Stimulated activated CD8-positive, alpha-beta memory T cell treated with anti-CD3 and anti-CD28 coated beads, Interleukin-12 subunit alpha, Interleukin-12 subunit beta, amount 100 ng/mL, for 24 hours (primary cell): Measurements from ENCODE around the gene JADE2.
"Not testable (repeated sequence)": the region's sequence is repeated elsewhere in the genome, so short reads cannot be mapped to it uniquely, and the experiment has no call there.

Source experiments
- DNase-seq: peaks from one replicate; pipeline ENCODE4 v3.0.0-alpha.2; 2020; ENCODE audit errors: extremely low read depth

Gene JADE2

DNA sequence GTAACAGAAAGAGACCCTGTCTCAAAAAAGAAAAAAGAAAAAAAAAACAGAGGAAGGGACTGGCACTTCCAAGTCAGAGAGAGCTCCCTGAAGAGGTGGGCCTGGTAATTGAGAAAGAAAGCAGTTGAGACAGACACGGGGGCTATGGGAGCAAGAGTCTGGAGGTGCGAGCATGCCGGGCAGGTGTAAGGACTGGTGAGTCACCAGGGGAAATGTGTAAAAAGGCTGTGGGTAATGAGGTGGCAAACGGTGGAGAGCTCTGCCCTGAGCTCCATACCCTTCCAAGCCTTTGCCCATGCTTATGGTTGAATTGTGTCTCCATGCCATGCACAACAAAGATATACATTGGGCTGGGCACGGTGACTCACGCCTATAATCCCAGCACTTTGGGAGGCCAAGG lies 18.0 kb upstream of the JADE2 start:
- no peak for DNase-seq

DNA sequence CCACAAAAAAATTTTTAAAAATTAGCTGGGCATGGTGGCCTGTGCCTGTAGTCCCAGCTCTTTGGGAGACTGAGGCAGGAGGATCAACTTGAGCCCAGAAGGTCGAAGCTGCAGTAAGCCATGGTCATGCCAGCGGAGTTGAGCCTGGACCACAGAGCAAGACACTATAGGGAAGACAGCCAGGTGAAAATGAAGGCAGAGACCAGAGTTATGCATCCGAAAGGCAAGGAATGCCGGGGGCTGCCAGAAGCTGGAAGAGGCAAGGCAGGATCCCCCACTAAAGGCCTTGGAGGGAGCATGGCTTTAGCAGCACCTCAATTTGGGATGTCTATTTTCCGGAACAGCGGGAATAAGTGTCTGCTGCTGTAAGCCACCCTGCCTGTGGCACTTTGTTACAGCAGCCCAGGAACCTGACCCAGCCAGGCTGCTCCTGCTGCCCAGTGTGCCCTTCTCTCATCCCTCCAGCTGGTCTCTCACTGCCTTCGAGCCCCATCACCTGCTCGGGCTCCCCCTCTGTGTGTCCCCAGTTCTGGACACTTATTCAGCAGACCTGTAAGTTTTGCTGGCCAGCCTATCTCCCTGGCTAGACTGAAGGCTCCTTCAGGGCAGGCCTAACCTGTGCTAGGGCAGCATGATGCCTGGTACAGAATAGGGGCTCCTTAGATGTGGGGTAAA lies 16.8 kb upstream of the JADE2 start:
- DNase-seq = no peak

DNA sequence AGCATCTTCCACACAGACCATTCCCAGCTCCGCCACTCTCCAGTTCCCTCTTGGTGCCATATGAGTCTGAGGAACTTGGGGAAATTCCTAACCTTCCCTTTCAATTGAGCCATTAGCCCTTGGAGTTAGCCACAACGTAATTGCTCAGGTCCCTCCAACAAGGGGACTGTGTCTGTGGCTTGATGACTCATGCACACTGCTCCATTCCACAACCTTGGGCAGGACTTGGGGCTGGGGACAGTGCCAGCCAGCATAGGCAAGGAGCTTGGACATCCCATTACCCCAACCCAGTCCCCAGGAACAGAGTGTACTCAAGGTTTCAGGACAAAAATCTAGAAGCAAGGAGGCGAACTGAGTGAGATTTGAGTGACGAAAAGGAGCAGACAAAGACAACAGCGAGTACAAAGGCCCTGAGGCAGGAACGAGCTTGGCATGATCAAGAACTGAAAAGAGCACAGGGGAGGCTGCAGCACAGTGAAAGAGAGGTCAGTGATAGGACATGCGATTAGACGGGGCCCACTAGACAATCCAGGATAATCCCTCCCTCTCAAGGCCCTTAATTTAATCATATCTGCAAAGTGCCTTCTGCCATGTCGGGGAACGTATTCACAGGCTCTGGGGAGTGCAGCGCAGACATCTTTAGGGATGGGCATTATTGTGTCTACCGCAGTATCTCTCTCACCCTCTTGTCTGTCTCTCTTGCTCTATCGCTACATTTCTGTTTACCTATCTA lies 16.0 kb upstream of the JADE2 start:
- DNase-seq = no peak

DNA sequence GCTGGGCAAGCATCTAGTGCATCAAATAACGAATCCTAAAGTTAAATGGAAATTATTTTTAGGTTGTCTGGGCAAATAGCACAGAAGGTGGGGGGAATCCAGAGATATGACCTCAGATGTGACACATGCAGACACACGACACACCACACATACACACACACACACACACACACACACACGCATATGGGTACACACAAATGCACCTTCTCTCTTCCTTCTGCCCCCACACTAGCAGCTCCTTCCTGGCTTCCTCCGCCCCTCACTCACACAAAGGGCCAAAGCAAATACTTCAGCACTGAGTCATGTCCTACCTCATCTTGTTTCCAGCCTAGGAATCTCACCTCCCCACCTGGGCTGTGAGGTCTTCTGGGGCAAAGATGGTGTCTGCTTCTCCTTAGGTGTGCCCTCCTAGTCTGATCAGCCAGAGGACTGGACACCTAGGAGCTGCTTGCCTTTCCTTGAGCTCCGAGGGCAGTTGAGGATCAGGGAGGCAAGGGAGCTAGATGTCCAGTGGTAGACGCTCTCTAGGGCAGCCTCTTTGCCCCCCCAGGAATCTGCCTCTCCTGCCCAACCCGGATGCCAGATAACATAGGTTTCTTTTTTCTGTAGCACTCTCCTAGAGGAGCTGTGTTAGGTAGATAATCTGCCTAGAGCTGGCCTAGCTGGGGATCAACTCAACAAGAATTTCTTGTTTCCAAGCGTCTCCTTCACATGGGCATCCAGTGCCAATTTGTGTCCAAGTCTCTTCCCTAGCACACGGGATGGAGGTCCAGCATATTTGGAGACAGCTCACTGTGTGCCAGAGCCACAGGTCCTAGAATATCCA lies 14.3 kb upstream of the JADE2 start:
- no peak for DNase-seq

DNA sequence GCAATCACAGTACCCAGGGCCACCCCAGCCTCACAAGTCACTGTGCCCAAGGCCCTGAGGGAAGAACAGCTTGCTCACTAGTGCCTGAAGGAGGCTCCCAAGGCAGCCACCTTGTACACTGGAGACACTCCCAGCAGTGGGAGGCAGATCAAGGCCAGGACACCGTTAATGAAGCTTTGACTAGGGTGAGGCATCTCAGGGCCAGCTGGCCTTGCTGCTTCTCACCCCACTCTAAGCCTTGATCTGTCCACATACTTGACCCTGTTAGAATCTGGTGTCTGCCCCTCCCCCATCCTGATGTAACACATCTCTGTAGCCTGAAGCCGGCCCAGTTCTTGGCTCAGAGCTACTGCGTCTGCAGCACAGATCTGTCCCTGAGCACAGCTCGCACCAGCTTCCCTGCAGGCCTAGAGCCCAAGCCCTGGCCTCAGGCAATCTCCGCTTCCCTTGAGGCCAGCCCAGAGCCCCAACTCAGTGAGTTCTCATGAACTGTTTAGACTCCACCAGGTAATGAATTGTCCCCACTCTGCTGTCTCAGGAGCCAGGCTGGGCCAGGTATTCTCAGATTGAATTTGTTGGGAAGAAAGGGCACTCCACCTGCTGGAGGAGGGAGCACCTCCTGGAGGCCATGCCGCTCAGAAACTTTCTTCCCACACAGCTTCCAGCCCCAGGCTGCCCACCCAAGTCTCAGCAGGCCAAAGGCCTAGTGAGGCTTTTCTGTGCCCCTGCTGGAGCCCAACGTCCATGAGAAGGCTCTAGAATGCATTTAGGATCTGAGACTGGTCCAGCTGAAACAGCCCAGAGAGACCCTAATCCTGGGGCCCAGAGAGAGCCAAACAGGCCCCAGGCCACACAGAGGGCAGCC lies 13.4 kb upstream of the JADE2 start:
- no peak for DNase-seq

DNA sequence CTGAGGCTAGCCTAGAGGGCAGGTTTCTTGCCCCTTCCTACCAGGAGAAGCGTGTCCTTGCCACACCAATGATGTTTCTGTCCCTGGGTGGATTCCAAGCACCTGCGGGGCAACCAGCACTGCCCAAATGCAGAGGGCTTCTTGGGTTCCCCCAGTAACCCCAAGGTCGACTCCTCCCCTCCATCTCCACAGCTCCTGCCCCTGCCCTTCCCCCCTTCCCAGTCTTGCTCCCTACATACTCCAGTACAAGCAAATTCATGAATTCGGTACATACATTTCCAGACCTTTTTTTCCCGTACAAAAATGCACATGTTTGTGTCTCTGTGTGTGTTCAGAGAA lies 12.8 kb upstream of the JADE2 start:
- no peak for DNase-seq

DNA sequence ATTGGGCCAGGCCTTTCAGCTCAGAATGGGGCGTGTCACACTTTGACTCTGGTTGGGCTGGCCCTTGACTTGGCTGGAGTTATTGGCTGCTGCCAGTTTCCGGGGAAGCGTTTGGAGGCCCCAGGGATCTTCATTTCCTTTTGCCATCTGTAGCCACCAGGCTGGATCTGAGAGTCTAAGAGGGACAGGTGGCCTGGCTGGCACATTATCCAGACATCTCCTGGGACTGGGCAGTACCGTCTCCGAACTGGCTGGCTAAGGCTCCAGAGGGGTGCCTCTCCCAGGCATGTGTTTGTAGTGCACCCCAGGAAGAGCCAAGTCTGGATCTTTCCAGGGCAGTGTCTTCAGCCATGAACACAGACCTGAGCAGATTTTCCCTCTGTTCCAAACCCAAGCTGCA lies 9.7 kb upstream of the JADE2 start:
- DNase-seq = no peak

DNA sequence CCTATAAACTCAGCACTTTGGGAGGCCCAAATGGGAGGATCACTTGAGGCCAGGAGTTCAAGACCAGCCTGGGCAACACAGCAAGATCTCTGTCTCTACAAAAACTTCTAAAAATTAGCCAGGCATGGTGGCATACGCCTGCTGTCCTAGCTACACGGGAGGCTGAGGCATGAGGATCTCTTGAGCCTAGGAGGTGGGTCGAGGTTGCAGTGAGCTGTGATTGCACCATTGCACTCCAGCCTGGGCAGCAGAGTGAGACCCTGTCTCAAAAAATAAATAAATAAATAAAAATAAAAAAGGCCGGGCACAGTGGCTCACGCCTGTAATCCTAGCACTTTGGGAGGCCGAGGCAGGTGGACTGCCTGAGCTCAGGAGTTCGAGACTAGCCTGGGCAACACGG lies 8.5 kb upstream of the JADE2 start:
- not testable (repeated sequence) for DNase-seq

DNA sequence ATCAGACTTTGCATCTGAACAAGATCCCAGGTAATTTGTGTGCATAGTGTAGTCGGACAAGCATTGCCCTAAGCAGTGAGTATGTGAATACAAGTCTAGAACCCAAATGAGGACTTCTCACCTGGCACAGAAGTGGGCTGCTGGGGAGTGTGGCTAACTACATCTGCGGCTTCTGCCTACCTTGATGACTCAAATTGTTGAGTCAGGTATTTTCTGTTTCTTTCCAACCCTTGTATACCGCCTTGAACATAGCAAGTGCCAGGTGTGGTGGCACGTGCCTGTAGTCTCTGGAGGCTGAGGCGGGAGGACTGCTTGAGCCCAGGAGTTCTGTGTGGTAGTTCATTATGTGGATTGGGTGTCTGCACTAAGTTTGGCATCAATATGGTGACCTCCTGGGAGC lies 7.9 kb upstream of the JADE2 start:
- DNase-seq = no peak

DNA sequence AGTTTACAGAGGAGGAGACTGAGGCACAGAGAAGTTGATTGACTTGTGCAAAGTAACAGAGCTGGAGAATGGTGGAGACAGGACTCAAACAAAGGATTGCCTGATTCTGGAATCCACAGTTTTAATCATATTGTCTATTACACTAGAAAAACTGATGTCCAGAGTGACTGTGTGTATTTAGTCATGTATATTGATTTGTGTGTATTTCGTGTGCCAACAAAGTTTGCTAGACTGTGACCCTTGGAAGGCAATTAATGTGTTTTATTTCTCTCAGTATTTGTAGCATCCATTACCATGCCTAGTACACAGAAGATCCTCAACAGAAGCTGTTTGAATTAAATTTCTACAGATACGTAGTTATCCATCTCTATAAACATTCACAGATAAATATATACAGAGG lies 5.5 kb upstream of the JADE2 start:
- no peak for DNase-seq

DNA sequence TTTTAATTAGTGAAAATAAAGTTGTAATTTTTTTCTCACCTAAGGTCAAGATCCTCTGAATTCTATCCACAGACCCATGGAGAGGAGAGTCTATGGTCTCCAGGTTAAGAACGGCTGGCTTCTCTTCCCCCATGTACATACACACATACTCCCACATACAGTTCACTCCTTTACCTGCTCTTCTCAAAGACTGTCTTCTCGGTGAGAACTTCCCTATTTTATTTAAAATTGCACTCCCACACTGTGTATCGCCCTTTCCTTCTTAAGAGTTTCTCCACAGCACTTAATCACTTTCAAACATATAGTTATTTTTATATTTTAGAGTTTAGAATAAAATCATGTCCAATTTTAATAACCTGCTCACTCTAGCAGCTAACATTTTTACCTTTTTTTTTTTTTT lies 3.6 kb upstream of the JADE2 start:
- no peak for DNase-seq

DNA sequence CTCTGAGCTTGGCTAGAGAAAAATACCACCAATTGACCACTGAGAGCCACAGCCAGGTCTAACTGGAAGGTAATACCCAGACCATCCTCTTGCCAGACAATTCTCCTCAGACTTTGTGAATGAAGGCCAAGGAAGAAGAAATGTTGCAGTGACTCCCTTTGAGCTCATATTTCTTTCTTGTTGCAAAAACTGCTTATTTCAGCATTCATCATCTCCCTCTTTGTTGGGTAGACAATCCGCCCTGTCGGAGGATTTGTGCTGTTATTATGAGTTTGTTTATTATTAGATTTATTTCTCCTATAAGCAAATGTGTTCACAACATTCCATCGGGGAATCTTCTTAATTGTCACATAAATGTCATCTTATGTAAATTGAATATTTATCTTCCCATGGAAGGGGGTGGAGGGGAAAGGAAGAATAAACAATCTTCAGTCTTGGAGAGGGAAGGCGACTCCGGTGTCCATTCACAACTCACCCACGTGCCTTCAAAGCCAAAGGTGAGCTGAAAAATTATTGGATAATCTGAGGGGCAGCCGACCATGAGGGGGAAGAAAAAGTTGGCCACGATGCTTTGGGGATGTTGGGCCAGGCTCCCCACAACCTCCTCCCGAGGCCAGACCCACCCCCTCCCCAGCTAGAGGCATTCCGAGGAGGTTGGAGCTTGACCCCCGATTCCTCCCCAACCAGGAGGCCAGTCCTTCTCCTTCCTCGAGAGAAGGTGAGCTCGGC lies 1.8 kb upstream of the JADE2 start:
- DNase-seq = no peak

DNA sequence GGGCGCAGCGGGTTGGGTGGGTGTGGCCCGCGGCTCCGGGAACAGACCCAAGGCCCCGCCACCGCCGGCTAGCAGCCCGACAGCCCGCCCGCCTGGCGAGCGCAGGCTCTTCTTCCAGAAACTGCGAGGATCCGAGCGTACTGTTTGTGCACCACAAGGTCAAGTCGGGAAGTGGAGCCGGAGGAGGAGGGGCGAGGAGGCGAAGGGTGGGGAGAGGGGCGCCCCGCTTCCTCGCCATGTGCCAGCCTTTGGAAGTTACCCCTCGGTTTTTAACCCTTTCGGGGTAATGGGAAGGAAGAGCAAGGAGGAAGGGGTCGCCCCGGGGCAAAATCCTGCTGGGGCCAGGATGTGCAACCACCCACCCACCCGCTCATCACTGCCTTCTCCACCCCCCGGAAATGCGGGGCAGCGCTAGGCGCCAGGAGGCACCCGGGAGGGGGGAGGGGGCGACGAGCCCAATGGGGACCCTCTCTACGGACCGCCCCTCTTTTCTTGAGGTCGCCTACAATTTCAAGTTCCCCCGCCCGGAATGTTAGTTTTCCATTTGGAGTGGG lies 1.1 kb upstream of the JADE2 start:
- DNase-seq = peak; percentile 31

DNA sequence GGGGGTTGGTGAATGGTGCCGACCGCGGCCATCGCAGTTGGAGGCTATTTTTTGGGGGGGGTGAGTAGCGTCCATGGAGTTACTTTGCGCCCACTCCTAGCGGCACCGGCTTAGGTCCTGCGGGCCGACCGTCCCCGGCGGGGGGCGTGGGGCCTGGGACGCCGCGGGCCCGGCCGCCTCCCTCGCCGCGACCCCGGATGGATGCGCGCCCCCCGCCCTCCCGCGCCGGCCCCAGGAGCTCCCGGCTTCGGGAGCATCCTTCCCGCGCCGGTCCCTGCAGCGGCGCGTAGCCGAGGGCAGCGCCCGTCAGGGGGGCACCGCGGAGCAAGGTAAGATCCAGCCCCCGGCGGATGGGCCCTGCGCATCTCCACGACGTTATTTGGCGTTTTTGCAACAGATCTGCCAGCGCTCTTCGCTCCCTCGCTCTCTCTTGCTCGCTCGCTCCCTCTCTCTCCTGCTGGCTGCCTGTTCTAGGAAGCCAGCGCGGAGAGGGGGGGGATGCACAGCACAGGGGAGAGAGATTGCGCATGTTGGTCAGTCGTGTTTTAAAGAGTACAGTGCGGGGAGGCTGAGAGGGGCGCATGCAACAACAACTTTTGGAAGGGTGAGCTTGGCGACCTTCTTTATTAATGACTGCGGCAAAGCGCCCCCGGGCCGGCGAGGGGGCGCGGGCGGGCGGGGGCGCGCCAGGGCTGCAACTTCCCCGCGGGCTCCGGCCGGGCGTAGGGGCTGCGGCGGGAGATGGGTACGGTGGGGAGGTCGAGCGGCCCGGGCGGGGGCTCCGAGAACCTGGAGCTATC lies 413 bp downstream of the JADE2 start:
- DNase-seq = no peak

DNA sequence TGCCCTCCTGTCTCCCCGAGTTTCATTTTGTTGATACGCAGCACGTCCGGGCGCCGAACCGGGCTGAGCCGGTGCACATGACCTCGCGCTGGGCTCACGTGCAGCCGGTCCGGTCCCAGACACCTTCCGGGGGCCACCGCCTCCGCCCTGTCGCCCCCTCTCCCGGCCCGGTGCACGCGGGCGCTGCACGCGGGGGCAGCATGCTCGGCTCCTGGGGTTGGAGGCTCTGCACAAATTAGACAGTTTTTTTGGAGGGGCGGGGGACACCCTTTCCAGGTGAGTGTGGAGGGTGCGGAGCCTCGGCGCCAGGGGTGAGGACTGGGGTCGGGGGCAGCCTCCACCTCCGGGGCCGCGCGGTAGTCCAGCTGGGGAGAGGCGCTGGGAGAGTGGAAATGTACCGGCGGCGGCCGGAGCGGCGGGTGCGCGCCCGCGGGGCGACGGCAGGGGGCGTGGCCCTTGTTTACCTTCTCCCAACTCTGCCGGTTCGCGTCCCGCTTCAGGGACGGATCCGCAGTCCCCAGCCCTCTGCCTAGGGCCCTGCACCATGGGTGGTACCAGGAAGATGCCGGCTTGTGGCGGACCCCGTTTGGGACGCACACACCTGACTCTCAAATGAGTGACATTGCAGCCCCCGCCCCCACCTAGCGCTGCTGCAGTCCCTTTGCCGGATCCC lies 1.1 kb downstream of the JADE2 start:
- peak; percentile 48 for DNase-seq

DNA sequence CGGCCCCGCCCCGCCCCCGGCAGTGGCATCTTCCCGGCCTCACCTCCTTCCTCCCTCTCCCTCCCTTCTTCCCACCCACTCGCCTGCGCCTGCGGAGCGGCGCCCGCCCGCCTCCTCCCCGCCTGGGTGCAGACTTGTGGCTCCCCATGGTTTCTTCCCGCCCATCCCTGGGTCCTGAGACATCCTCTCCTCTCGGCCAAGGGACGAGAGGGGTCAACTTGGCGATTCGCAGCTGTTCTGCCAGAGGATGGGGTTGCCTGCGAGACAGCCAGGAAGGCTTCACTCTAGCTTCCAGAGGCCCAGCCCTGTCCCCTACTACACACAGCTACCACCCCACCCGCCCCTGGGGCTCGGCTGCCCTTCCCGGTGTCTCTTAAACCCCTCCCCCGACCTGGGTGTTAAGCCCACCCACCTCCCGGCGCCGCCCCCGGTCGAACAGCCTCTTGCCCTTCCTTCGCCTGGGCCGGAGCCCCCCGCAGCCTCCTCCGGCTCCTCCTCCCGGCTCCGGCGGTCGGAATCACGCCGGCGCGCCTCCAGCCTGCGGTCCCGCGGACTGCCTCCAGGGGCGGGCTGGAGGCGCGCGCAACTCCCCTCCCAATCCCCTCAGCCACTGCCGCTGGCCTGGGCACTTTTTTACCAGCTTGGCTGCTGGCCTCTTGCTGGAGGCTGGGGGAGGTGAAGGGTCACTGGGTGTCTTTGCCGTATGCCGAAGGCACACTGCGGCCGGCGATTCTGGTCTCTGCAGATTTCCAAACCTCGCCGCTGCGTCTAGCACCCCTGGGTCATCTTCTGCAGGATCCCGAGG lies 1.9 kb downstream of the JADE2 start:
- peak; percentile 52 for DNase-seq

DNA sequence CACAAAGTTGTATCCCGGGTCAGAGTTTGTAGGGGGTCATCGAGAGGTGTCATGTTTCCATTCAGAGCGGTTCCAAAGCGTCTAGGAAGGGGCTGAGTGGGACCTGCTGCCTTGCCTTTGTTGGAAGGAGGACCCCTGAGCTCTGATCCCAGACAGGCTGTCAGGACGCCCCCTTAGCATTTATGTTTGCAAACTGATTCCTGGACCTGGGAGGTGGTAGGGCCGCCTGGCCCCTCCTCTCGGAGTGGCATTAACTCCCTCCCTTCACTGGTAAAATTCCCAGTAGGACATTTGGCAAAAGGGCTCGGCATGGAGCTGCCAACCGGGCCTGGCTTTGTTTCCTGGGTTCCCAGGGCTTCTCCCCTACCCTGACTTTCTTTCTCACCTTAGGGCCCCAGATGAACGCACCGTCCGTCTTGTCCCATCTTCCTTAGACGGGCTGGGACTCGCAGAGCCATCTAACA lies 2.5 kb downstream of the JADE2 start:
- DNase-seq = no peak

DNA sequence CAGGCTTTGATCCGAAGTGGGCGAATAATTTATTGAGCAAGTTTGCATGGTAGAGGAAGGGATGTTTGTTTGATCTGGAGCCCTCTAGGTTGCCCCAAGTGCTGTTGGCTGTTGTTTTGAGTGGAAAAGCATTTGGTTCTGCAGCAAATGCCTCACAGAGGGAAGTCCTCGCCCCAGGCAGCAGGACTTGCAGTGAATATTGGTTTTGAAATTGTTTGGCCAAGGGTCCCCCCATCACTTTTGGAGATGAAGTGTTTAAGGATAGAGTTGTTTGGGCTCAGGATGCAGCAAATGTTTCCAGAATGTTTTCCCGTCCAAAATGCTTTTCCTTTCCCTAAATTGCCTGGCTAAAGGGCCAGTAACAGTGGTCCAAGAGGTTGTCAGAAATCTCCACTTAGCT lies 3.1 kb downstream of the JADE2 start:
- DNase-seq = no peak

DNA sequence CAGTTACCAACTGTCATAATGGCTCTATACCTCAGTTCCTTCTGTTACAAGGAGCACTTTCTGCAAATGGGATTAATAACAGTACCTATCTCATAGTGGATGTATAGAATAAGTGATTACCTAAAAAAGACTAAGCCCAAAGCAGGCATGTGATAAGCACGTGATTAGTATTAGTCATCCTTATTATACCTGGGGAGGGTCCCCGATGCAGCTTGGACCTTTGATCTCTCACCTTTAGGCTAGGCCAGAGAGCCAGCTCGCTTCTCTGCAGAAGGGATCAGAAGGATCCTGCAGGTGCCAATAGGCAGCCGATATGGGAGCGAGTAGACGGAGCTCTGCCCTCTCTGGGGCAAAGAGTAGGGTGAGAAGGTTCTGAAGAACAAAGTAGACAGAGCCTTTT lies 4.0 kb downstream of the JADE2 start:
- no peak for DNase-seq
